Endodermal cell (in vitro differentiated cells): Measurements from ENCODE around the gene ZNF516. TPM values are rescaled to one million over a fixed set of nuclear protein-coding genes. Genes with fewer than 3 reads are reported as not detected.
A peak's percentile ranks its signal among the peaks of the same experiment; 100 is the strongest.

ENCODE experiments used
- DNase-seq: peaks from one replicate; pipeline ENCODE4 v3.0.0-alpha.2; 2017
- H3K27ac ChIP-seq: 2 replicates; pipeline ENCODE4 v1.5.1; 2013; ENCODE audit warnings: mild to moderate bottlenecking, low read depth, low read length, moderate library complexity
- H3K27me3 ChIP-seq: 2 replicates; pipeline ENCODE4 v1.6.1; 2013; ENCODE audit warnings: mild to moderate bottlenecking, low read length, moderate library complexity; ENCODE audit not compliant: insufficient read depth, control insufficient read depth, poor library complexity, severe bottlenecking
- H3K36me3 ChIP-seq: 2 replicates; pipeline ENCODE4 v1.7.0; 2013; ENCODE audit warnings: mild to moderate bottlenecking, low read length, moderate library complexity; ENCODE audit not compliant: control insufficient read depth, insufficient read depth
- H3K4me1 ChIP-seq: one replicate; pipeline ENCODE4 v1.7.0; 2013; ENCODE audit warnings: low read length; ENCODE audit not compliant: control insufficient read depth, insufficient read depth
- H3K4me3 ChIP-seq: 2 replicates; pipeline ENCODE4 v1.5.1; 2013; ENCODE audit warnings: mild to moderate bottlenecking, low read length, moderate library complexity
- H3K9ac ChIP-seq: 2 replicates; pipeline ENCODE4 v1.6.1; 2013; ENCODE audit warnings: mild to moderate bottlenecking, low read length, moderate library complexity; ENCODE audit not compliant: poor library complexity, severe bottlenecking; ENCODE audit errors: extremely low read depth
- H3K9me3 ChIP-seq: 2 replicates; pipeline ENCODE4 v1.6.1; 2013; ENCODE audit warnings: mild to moderate bottlenecking, low read length, moderate library complexity; ENCODE audit not compliant: control insufficient read depth
- H3K27ac Mint-ChIP-seq: 2 replicates; pipeline ENCODE4 v1.8.0; 2020; ENCODE audit warnings: mixed read lengths
- H3K27me3 Mint-ChIP-seq: 2 replicates; pipeline ENCODE4 v1.8.0; 2021; ENCODE audit warnings: mild to moderate bottlenecking, mixed read lengths; ENCODE audit not compliant: insufficient read depth
- H3K36me3 Mint-ChIP-seq: 2 replicates; pipeline ENCODE4 v1.8.0; 2020; ENCODE audit warnings: low read depth, mixed read lengths
- H3K4me1 Mint-ChIP-seq: 2 replicates; pipeline ENCODE4 v1.8.0; 2020; ENCODE audit warnings: mixed read lengths
- H3K4me3 Mint-ChIP-seq: 2 replicates; pipeline ENCODE4 v1.8.0; 2020; ENCODE audit warnings: mild to moderate bottlenecking, moderate library complexity, mixed read lengths
- H3K9me3 Mint-ChIP-seq: 2 replicates; pipeline ENCODE4 v1.8.0; 2020; ENCODE audit warnings: mild to moderate bottlenecking, mixed read lengths
- CTCF ChIP-seq: fragments of 200-600 bp; sonication (generic); conservative IDR thresholded peaks from 2 replicates; pipeline ENCODE4 v1.5.0; 2021; ENCODE audit warnings: antibody characterized with exemption, mild to moderate bottlenecking
- WGBS, 2 experiments: methylation state at CpG; one replicate each; pipeline versions ENCODE4 v1.1.5 to v1.1.7; 2013; ENCODE audit warnings: missing lambda C conversion rate in 2 of 2, mixed read lengths in 1 of 2; ENCODE audit not compliant: insufficient coverage in 1 of 2, insufficient read length in 1 of 2; 5-methylcytosine and 5-hydroxymethylcytosine counted together
- total RNA-seq, 2 donors: library from RNA; stranded (reverse); fragmentation: NEBNext Ultra II Directional in 1 of 2; extraction: Animal tissue kit (Norgen Biotek cat#: 25700) in 1 of 2; gene quantifications; 2 replicates in 1 of 2; 3 replicates in 1 of 2; pipeline ENCODE4 v1.2.1, GENCODE V29; 2021

ZNF516 gene
- total RNA-seq, 2 donors from 2014 or later = 60.2 to 77.9 TPM

GRCh38 chr18:76464281-76465259 is 30.5 kb downstream of the ZNF516 start:
- H3K27me3 Mint-ChIP-seq = no peaks in the 10 kb centered on the region
- no peak for TF ChIP-seq CTCF

GRCh38 chr18:76463872-76464271 is 31.2 kb downstream of the ZNF516 start:
- H3K36me3 Mint-ChIP-seq = peaks cover 50% of the 10 kb centered on the region
- no peak overlapping the region for H3K4me3 Mint-ChIP-seq
- Histone ChIP-seq H3K9ac (no peak overlapping the region), H3K9me3 (no peaks in the 10 kb centered on the region), H3K27ac (no peak overlapping the region), H3K36me3 (peaks cover 6% of the 10 kb centered on the region), H3K4me1 (no peaks in the 10 kb centered on the region), H3K4me3 (no peak overlapping the region), H3K27me3 (no peaks in the 10 kb centered on the region)
- 88 to 95% methylated on average over 5 to 14 of the region's 14 CpGs for WGBS, 2 experiments
- H3K4me1 Mint-ChIP-seq = peaks cover 11% of the 10 kb centered on the region
- no peak for DNase-seq
- H3K27me3 Mint-ChIP-seq = no peaks in the 10 kb centered on the region
- no peak overlapping the region for H3K27ac Mint-ChIP-seq
- no peak for TF ChIP-seq CTCF
- no peaks in the 10 kb centered on the region for H3K9me3 Mint-ChIP-seq

More at GRCh38 chr18:76464281-76465259, 30.5 kb downstream of the ZNF516 start:
- Histone ChIP-seq H3K4me3 (no peak overlapping the region), H3K4me1 (no peaks in the 10 kb centered on the region), H3K27ac (no peak overlapping the region), H3K9me3 (no peaks in the 10 kb centered on the region), H3K9ac (no peak overlapping the region), H3K36me3 (peaks cover 5% of the 10 kb centered on the region), H3K27me3 (no peaks in the 10 kb centered on the region)
- 96 to 99% methylated on average over 13 to 19 of the region's 19 CpGs for WGBS, 2 experiments
- Mint-ChIP-seq H3K27ac (no peak overlapping the region), H3K36me3 (peaks cover 47% of the 10 kb centered on the region), H3K4me1 (peaks cover 10% of the 10 kb centered on the region), H3K9me3 (no peaks in the 10 kb centered on the region), H3K4me3 (no peak overlapping the region)
- no peak for DNase-seq

GRCh38 chr18:76463358-76463757 is 31.7 kb downstream of the ZNF516 start:
- Histone ChIP-seq H3K9ac (no peak overlapping the region), H3K27me3 (no peaks in the 10 kb centered on the region), H3K27ac (no peak overlapping the region), H3K4me1 (peaks cover 2% of the 10 kb centered on the region), H3K9me3 (no peaks in the 10 kb centered on the region), H3K4me3 (no peak overlapping the region), H3K36me3 (peaks cover 11% of the 10 kb centered on the region)
- Mint-ChIP-seq H3K36me3 (peaks cover 48% of the 10 kb centered on the region), H3K27me3 (no peaks in the 10 kb centered on the region), H3K9me3 (no peaks in the 10 kb centered on the region), H3K27ac (no peak overlapping the region), H3K4me1 (peaks cover 15% of the 10 kb centered on the region), H3K4me3 (no peak overlapping the region)
- 94 to 97% methylated on average over 16 to 18 of the region's 18 CpGs for WGBS, 2 experiments
- no peak for TF ChIP-seq CTCF
- peak; percentile 36 for DNase-seq
